HCT116 (cell line): ENCODE results near the gene CMC2. TPM values are rescaled to one million over a fixed set of nuclear protein-coding genes. Genes with fewer than 3 reads are reported as not detected.

Source experiments
- ATAC-seq: fragments of 200-7000 bp; cut with Tn5 transposase; 2 replicates; pipeline ENCODE4 v1.9.1; 2020; ENCODE audit warnings: mild to moderate bottlenecking, moderate library complexity
- BruUV-seq: library from RNA; stranded (reverse); fragments of 400-500 nt; replicated peaks from 2 replicates; lab custom pipeline; 2021; lab: Mats Ljungman, UMichigan
- CTCF ChIA-PET: fragments of 300-600 bp; sonication (Branson Sonifier 250); formaldehyde crosslinking; loops from one replicate; lab custom pipeline; 2021; ENCODE audit warnings: antibody characterized with exemption; lab: Charles Lee
- POLR2A ChIA-PET: fragments of 300-600, 350-600 bp; sonication (Branson Sonifier 250); formaldehyde crosslinking; loops from one replicate; lab custom pipeline; 2021; ENCODE audit warnings: antibody characterized with exemption; lab: Charles Lee
- RAD21 ChIA-PET, 2 experiments: fragments of 300-600 bp; sonication (Branson Sonifier 250); formaldehyde crosslinking; loops; one replicate each; lab custom pipeline; 2023; ENCODE audit warnings: low total read pairs in 2 of 2; ENCODE audit not compliant: uncharacterized antibody in 2 of 2, unreplicated experiment in 2 of 2, low non-redundant PET in 1 of 2; lab: Charles Lee
- DNase-seq: peaks from one replicate; pipeline ENCODE4 v3.0.0-alpha.2; 2010; ENCODE audit warnings: low read depth, low spot score
- H2AFZ ChIP-seq: fragments of 200-600 bp; shearing (Covaris generic), sonication (generic); 2 replicates; pipeline ENCODE4 v1.6.1; 2017; ENCODE audit warnings: low read depth, mixed run types, mixed read lengths, antibody characterized with exemption, low read length; ENCODE audit not compliant: poor library complexity, severe bottlenecking
- H3K27ac ChIP-seq: 2 replicates; pipeline ENCODE4 v1.5.1; 2012; ENCODE audit warnings: low read depth, low read length
- H3K27me3 ChIP-seq: fragments of 200-600 bp; sonication (generic); 2 replicates; pipeline ENCODE4 v1.6.1; 2016; ENCODE audit warnings: mixed run types, low read length, mixed read lengths; ENCODE audit not compliant: insufficient read depth
- H3K36me3 ChIP-seq, 2 experiments: fragments of 200-500 bp in 1 of 2; fragments of 200-600 bp in 1 of 2; sonication (Bioruptor generic) in 1 of 2; sonication (generic) in 1 of 2; 2 replicates each; pipeline versions ENCODE4 v1.5.1 to v1.6.1; 2014 to 2016; ENCODE audit warnings: low read length in 2 of 2, inconsistent platforms in 1 of 2, mixed read lengths in 1 of 2, mixed run types in 1 of 2; ENCODE audit not compliant: insufficient read depth in 2 of 2, control insufficient read depth in 1 of 2
- H3K4me1 ChIP-seq, 2 experiments: fragments of 200-600 bp in 1 of 2; sonication (generic) in 1 of 2; 2 replicates each; pipeline versions ENCODE4 v1.5.1 to v1.6.1; 2012 to 2017; ENCODE audit warnings: low read length in 2 of 2, inconsistent platforms in 1 of 2, mild to moderate bottlenecking in 1 of 2, mixed read lengths in 1 of 2, mixed run types in 1 of 2, moderate library complexity in 1 of 2; ENCODE audit not compliant: insufficient read depth in 2 of 2, control insufficient read depth in 1 of 2
- H3K4me2 ChIP-seq: fragments of 200-600 bp; sonication (generic); 2 replicates; pipeline ENCODE4 v1.6.1; 2017; ENCODE audit warnings: mixed run types, low read length, mixed read lengths
- H3K4me3 ChIP-seq, 2 experiments: fragments of 200-600 bp in 1 of 2; sonication (generic) in 1 of 2; replicated peaks in 1 of 2; 2 replicates each; pipeline ENCODE4 v1.5.1; 2011 to 2016; ENCODE audit warnings: low read length in 2 of 2, control low read depth in 1 of 2, low read depth in 1 of 2, mild to moderate bottlenecking in 1 of 2, mixed read lengths in 1 of 2, mixed run types in 1 of 2
- H3K79me2 ChIP-seq: fragments of 200-600 bp; sonication (generic); 2 replicates; pipeline ENCODE4 v1.6.1; 2017; ENCODE audit warnings: mild to moderate bottlenecking, mixed run types, low read length, moderate library complexity, mixed read lengths; ENCODE audit not compliant: insufficient read depth
- H3K9ac ChIP-seq: fragments of 200-600 bp; sonication (generic); 2 replicates; pipeline ENCODE4 v1.6.1; 2016; ENCODE audit warnings: low read length, mixed read lengths
- H3K9me2 ChIP-seq: fragments of 200-600 bp; sonication (generic), shearing (Covaris generic); 2 replicates; pipeline ENCODE4 v1.6.1; 2017; ENCODE audit warnings: mixed run types, mild to moderate bottlenecking, moderate library complexity; ENCODE audit not compliant: insufficient read depth
- H3K9me3 ChIP-seq, 2 experiments: fragments of 200-500 bp in 1 of 2; fragments of 200-600 bp in 1 of 2; sonication (Bioruptor generic) in 1 of 2; sonication (generic) in 1 of 2; 2 replicates each; pipeline ENCODE4 v1.6.1; 2014 to 2017; ENCODE audit warnings: low read length in 2 of 2, mixed read lengths in 2 of 2, inconsistent platforms in 1 of 2, low read depth in 1 of 2, mild to moderate bottlenecking in 1 of 2, mixed run types in 1 of 2, moderate library complexity in 1 of 2; ENCODE audit not compliant: control insufficient read depth in 1 of 2, insufficient read depth in 1 of 2
- H4K20me1 ChIP-seq: fragments of 200-600 bp; sonication (generic), shearing (Covaris generic); 2 replicates; pipeline ENCODE4 v1.6.1; 2017; ENCODE audit warnings: mixed run types, mild to moderate bottlenecking, moderate library complexity; ENCODE audit not compliant: insufficient read depth
- CBX3 ChIP-seq: IDR thresholded peaks from 2 replicates; pipeline ENCODE4 v1.6.1; 2012; ENCODE audit warnings: low read depth
- CEBPB ChIP-seq: IDR thresholded peaks from 2 replicates; pipeline ENCODE4 v1.6.1; 2012; ENCODE audit warnings: low read depth
- EGR1 ChIP-seq: IDR thresholded peaks from 2 replicates; pipeline ENCODE4 v1.6.1; 2012; ENCODE audit warnings: low read depth
- FOSL1 ChIP-seq: IDR thresholded peaks from 2 replicates; pipeline ENCODE4 v1.6.1; 2012; ENCODE audit warnings: low read depth
- POLR2AphosphoS5 ChIP-seq: IDR thresholded peaks from 2 replicates; pipeline ENCODE4 v1.6.1; 2011; ENCODE audit warnings: mild to moderate bottlenecking, low read depth, low read length, moderate library complexity
- SP1 ChIP-seq: IDR thresholded peaks from 2 replicates; pipeline ENCODE4 v1.6.1; 2012; ENCODE audit warnings: low read depth
- TCF7L2 ChIP-seq: IDR thresholded peaks from 2 replicates; pipeline ENCODE4 v1.7.0; 2011; ENCODE audit warnings: borderline replicate concordance, inconsistent platforms; ENCODE audit not compliant: insufficient read depth, insufficient read length; ENCODE audit errors: extremely low read depth
- YY1 ChIP-seq: IDR thresholded peaks from 2 replicates; pipeline ENCODE4 v1.6.1; 2011; ENCODE audit warnings: low read length, low read depth, moderate library complexity, mild to moderate bottlenecking; ENCODE audit not compliant: insufficient replicate concordance; ENCODE audit errors: extremely low read depth
- ZFX ChIP-seq: fragments of 450-650 bp; IDR thresholded peaks from 2 replicates; pipeline ENCODE4 v1.6.1; 2017
- intact Hi-C: fragments of 100-400 bp; cut with micrococcal nuclease; formaldehyde crosslinking; loops from 2 replicates; pipeline ENCODE4 v1.10.0; 2022
- total RNA-seq: library from RNA; stranded (reverse); gene quantifications from one replicate; pipeline ENCODE4 v1.2.1, GENCODE V29; 2021; ENCODE audit not compliant: unreplicated experiment
- TF ChIP-seq, protein P1 (sequence below): IDR thresholded peaks from 2 replicates; pipeline ENCODE4 v1.6.1; 2012; ENCODE audit warnings: low read depth
- TF ChIP-seq, protein P2 (sequence below): IDR thresholded peaks from 2 replicates; pipeline ENCODE4 v1.6.1; 2012

The CMC2 gene
- total RNA-seq, 1 experiment from 2014 or later, result 119 TPM

DNA sequence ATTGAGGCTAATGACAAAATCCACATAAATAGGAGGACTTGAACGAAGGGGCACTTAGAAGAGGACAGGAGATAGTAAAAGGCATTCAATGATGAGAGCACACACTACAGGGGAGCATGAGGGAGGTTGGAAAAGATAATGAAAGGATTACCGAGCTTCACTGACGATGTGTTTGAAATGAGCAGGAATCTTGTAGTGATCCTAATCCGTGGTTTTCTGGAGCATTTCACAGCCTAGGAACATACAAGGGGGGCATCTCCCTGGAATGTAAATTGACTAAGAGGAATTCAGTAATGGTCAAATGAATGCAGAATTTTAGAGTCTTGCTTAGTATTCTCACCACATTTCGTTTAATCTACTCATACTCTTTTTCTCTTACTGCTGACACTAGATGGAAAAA, 34.2 kb upstream of the CMC2 start (continued):
- TF ChIP-seq, protein P1, sequence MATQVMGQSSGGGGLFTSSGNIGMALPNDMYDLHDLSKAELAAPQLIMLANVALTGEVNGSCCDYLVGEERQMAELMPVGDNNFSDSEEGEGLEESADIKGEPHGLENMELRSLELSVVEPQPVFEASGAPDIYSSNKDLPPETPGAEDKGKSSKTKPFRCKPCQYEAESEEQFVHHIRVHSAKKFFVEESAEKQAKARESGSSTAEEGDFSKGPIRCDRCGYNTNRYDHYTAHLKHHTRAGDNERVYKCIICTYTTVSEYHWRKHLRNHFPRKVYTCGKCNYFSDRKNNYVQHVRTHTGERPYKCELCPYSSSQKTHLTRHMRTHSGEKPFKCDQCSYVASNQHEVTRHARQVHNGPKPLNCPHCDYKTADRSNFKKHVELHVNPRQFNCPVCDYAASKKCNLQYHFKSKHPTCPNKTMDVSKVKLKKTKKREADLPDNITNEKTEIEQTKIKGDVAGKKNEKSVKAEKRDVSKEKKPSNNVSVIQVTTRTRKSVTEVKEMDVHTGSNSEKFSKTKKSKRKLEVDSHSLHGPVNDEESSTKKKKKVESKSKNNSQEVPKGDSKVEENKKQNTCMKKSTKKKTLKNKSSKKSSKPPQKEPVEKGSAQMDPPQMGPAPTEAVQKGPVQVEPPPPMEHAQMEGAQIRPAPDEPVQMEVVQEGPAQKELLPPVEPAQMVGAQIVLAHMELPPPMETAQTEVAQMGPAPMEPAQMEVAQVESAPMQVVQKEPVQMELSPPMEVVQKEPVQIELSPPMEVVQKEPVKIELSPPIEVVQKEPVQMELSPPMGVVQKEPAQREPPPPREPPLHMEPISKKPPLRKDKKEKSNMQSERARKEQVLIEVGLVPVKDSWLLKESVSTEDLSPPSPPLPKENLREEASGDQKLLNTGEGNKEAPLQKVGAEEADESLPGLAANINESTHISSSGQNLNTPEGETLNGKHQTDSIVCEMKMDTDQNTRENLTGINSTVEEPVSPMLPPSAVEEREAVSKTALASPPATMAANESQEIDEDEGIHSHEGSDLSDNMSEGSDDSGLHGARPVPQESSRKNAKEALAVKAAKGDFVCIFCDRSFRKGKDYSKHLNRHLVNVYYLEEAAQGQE, result no peak
- TF ChIP-seq YY1, result no peak
- no peak for TF ChIP-seq TCF7L2
- TF ChIP-seq EGR1, result no peak
- no peak for TF ChIP-seq CEBPB
- TF ChIP-seq ZFX, result no peak
- TF ChIP-seq, protein P2, sequence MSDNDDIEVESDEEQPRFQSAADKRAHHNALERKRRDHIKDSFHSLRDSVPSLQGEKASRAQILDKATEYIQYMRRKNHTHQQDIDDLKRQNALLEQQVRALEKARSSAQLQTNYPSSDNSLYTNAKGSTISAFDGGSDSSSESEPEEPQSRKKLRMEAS, result no peak
- TF ChIP-seq CBX3, result no peak
- TF ChIP-seq SP1, result no peak
- no peak for TF ChIP-seq POLR2AphosphoS5

DNA sequence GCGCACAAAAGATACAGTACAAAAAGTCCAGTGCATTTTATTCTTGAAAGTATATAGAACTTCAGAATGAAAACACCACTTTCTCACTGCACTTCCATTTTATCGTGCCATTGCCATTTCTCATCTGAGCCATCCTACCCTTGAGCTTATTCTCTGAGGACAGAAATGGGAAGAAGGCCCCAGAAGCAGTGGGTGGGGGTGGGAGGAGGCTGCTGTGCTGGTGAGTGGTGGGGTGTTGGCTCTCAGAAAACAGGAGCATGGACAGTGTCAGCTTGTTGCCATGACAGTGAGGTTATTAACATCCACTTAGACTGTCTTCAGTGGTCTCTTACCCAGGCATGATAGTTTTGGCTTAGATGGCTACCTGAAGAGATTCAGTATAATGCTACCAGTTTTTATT, 33.4 kb upstream of the CMC2 start:
- ATAC-seq, result no peak
- ChIA-PET CTCF (no interaction called here), RAD21 (no interaction called here)

More for the DNA sequence above, 33.4 kb upstream of the CMC2 start:
- Histone ChIP-seq H3K36me3 (peaks cover 37% of the 10 kb centered on the region in 2 experiments; a peak in 3 of 4 replicates), H3K27me3 (no peaks in the 10 kb centered on the region), H3K9me3 (no peaks in the 10 kb centered on the region), H3K4me2 (no peak overlapping the region), H4K20me1 (no peaks in the 10 kb centered on the region), H3K4me3 (no peak overlapping the region), H3K9ac (no peak overlapping the region), H3K4me1 (peaks cover 8 to 13% of the 10 kb centered on the region in 2 experiments; a peak in 3 of 4 replicates), H3K9me2 (no peaks in the 10 kb centered on the region), H2AFZ (no peak overlapping the region), H3K27ac (no peak overlapping the region), H3K79me2 (peaks cover 46% of the 10 kb centered on the region)
- intact Hi-C loops, result no loop called here
- POLR2A ChIA-PET, result no interaction called here
- no peak for TF ChIP-seq FOSL1
- no TSS peak for BruUV-seq
- DNase-seq, result no peak
